M059J (cell line): ENCODE results near the gene NSUN4. TPM values are rescaled to one million over a fixed set of nuclear protein-coding genes. Genes with fewer than 3 reads are reported as not detected.

ENCODE experiments used
- DNase-seq: peaks from one replicate; pipeline ENCODE4 v3.0.0-alpha.2; 2012; ENCODE audit warnings: low read depth
- total RNA-seq: library from RNA; depleted of rRNA; stranded (reverse); fragments of >200 nt; shearing (Covaris generic); gene quantifications from 2 replicates; pipeline ENCODE4 v1.2.3, GENCODE V29; 2014; rRNA removed

Gene NSUN4
- total RNA-seq, 1 experiment from 2014 or later = 15.8 TPM

GRCh38 chr1:46405724-46406123 lies 65.1 kb downstream of the NSUN4 start:
- DNase-seq = no peak

DNA sequence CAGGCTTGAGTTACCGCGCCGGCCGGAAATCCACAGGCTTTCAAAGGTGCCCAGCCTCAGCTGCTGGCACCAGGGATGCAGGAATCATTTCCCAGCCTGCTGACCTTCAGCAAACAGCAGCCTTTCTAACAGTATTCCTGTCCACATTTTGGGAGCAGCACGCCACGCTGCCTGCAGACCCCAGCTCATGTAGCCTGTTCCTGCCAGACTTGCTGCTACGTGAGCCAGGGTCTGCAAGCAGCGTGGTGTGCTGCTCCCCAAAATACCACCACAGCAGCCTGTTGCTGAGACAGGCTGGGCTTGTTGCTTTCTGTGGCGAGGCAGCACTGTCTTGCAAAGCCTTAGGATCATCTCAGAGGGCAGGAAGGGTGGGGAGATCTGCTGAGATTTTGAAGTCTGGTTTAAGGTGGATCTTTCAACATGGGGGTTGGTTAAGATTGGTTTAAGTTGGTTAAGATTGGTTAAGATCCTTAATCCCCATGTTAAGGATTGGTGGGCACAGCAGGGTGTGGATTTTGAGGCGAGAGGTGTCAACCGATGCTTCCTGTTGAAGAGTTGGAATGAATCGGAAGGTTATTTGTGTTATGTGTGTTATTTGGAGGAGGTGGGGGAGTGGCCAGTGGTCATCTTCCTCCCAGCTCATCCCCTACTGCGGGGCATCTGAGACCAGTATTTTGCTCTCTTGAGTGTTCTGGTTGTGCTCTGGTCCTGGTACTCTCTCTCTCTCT lies 66.4 kb downstream of the NSUN4 start:
- no peak for DNase-seq

DNA sequence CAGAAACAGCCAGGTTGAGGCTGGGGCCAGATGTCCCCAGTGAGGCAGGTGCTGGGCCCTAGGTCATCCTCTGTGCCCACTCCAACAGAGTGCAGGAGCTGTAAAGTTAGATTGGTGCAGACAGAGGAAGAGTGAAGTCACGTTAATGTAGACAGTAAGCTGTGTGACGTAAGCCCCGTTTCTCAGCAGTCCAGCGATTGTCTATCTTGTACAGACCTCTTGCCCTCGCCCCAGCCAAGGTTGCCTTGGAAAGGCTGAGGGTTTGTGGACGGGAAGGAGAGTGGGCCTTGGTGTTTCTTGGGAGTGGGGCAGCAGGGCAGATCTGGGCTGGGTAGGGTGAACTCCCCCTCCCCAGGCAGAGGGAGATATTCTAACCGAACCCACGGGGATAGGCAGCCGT lies 67.0 kb downstream of the NSUN4 start:
- DNase-seq = no peak

DNA sequence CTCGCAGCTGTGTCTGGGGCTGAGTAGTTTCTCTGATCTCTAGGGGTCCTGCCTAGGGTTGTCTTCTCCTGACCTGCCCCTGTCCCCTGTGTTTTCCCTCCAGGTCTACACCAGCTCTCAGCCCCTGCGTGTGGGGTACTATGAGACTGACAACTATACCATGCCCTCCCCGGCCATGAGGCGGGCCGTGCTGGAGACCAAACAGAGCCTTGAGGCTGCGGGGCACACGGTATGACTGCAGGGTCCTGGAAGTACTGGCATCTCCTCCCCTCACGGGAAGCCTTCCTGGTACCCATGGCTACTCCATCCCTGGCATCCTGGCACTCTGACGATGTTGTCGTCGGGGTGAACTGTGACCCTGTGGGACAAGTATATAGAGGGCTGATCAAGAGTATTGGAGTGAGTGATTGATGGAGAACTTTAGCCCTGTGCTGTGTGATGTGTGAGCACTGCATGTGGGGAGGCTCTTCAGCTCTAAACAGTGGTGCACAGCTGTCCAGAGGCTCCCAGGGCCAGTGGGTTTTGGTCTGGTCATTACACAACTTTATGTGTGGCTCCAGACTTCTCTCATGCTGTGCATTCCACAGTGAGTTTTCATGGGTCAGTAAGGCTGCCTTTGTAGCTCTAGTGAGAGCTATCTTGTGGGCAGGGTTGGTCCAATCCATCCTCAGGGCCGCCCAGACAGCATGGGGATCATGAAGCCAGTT lies 67.9 kb downstream of the NSUN4 start:
- DNase-seq = no peak

DNA sequence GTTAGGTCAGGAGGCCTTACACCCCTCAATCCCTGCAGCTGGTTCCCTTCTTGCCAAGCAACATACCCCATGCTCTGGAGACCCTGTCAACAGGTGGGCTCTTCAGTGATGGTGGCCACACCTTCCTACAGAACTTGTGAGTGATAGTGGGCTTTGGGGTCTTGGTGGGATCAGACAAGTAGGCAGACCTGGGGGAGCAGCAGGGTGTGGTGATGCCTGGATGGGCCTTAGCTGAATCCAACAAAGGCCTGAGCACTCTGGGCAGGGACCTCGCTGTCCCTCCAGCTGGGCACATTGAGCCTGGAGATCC lies 68.4 kb downstream of the NSUN4 start:
- no peak for DNase-seq

DNA sequence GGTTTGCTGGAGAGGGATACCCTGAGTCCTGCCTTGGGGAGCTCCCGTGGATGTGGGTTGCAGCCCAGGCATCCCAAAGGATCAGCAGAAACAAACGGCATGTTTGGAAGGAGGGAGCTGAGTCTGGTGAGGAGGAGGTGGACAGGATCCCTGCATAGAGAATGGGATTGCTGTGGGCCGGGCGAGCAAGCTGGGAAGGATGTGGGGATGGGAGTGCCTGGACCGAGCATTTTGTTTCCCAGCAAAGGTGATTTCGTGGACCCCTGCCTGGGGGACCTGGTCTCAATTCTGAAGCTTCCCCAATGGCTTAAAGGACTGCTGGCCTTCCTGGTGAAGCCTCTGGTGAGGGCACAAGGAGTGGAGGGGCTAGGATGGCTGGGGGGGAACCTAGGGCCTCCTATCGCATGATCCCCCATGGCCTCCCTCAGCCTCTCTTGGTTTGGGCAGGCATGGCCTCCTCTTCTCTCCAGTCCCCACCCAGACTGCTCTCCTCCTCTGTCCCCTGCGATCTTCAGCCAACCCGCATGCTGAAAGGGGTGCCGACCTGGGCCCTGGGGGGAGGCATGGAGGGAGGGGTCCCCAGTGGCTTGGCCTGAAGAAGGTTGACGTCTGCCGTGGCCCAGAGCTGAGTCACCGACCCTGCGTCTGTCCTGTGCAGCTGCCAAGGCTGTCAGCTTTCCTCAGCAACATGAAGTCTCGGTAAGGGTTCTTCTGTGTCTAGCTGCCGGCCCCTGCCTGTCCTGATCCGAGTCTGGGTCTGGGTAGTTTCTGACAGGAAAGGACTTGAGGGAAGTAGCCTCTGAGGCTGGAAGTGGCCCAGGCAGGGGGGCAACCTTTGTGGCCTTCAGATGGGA lies 69.8 kb downstream of the NSUN4 start:
- peak; percentile 22 for DNase-seq

- DNase-seq = no peak
Measured at GRCh38 chr1:46411010-46411405, 70.4 kb downstream of the NSUN4 start.

Other genes starting within 250 kb of the NSUN4 start
- 13.1 and 20.6 TPM in 2 replicates for gene PIK3R3, start 208.2 kb upstream of the NSUN4 start, total RNA-seq
- gene TSPAN1, start 165.7 kb upstream of the NSUN4 start, total RNA-seq = 0.47 and 1.7 TPM in 2 replicates
- not detected in 2 replicates for gene P3R3URF, start 164.3 kb upstream of the NSUN4 start, total RNA-seq
- gene POMGNT1, start 142.4 kb upstream of the NSUN4 start, total RNA-seq = 59.1 and 90.4 TPM in 2 replicates
- 0.32 and 0.89 TPM in 2 replicates for gene LURAP1, start 137.5 kb upstream of the NSUN4 start, total RNA-seq
- 9.8 and 24.2 TPM in 2 replicates for gene RAD54L, start 93.0 kb upstream of the NSUN4 start, total RNA-seq
- gene LRRC41, start 37.2 kb upstream of the NSUN4 start, total RNA-seq = 61.9 and 74.4 TPM in 2 replicates
- gene UQCRH, start 37.1 kb upstream of the NSUN4 start, total RNA-seq = 459 and 652 TPM in 2 replicates
- 0.05 and 0.69 TPM in 2 replicates for gene FAAH, start 53.5 kb downstream of the NSUN4 start, total RNA-seq
- not detected in 2 replicates for gene DMBX1, start 149.0 kb downstream of the NSUN4 start, total RNA-seq
- gene KNCN, start 210.8 kb downstream of the NSUN4 start, total RNA-seq = not detected in 2 replicates